HG03565 (cell line): ENCODE data around the gene RFC3.
"Not testable (repeated sequence)": the region's sequence is repeated elsewhere in the genome, so short reads cannot be mapped to it uniquely, and the experiment has no call there.

Experiments
- ATAC-seq: cut with Tn5 transposase; IDR thresholded peaks from one replicate; pipeline ENCODE4 v1.9.1; 2021; ENCODE audit warnings: mild to moderate bottlenecking, moderate library complexity; ENCODE audit not compliant: unreplicated experiment

Gene RFC3

GRCh38 chr13:33817901-33818706, at the start of gene RFC3:
RFC3 (plus strand) TSS chr13:33818149; CDS start chr13:33818179, 30 bp downstream.
- ATAC-seq: peak; percentile 89

- ATAC-seq: no peak
Measured at GRCh38 chr13:33771296-33771695, 46.7 kb upstream of the RFC3 start.

GRCh38 chr13:33773790-33774462, 44.0 kb upstream of the RFC3 start:
- ATAC-seq: no peak

GRCh38 chr13:33775339-33776108, 42.4 kb upstream of the RFC3 start:
- no peak for ATAC-seq

GRCh38 chr13:33776239-33776881, 41.6 kb upstream of the RFC3 start:
- no peak for ATAC-seq

- ATAC-seq: no peak
Measured at GRCh38 chr13:33782631-33783030, 35.3 kb upstream of the RFC3 start.

- ATAC-seq: not testable (repeated sequence)
Measured at GRCh38 chr13:33783212-33783611, 34.7 kb upstream of the RFC3 start.

GRCh38 chr13:33784738-33785137, 33.2 kb upstream of the RFC3 start:
- no peak for ATAC-seq

GRCh38 chr13:33785384-33785783, 32.6 kb upstream of the RFC3 start:
- ATAC-seq: no peak

GRCh38 chr13:33787051-33787591, 30.8 kb upstream of the RFC3 start:
- no peak for ATAC-seq

- no peak for ATAC-seq
Measured at GRCh38 chr13:33789066-33789606, 28.8 kb upstream of the RFC3 start.

- ATAC-seq: no peak
Measured at GRCh38 chr13:33789739-33790138, 28.2 kb upstream of the RFC3 start.

- no peak for ATAC-seq
Measured at GRCh38 chr13:33793726-33794125, 24.2 kb upstream of the RFC3 start.

GRCh38 chr13:33794576-33794975, 23.4 kb upstream of the RFC3 start:
- no peak for ATAC-seq

- ATAC-seq: no peak
Measured at GRCh38 chr13:33796095-33796494, 21.9 kb upstream of the RFC3 start.

GRCh38 chr13:33797622-33798021, 20.3 kb upstream of the RFC3 start:
- ATAC-seq: no peak

- no peak for ATAC-seq
Measured at GRCh38 chr13:33798023-33798422, 19.9 kb upstream of the RFC3 start.

- ATAC-seq: no peak
Measured at GRCh38 chr13:33799950-33800592, 17.9 kb upstream of the RFC3 start.

GRCh38 chr13:33800646-33801186, 17.2 kb upstream of the RFC3 start:
- no peak for ATAC-seq
